ENCODE measurements around the gene PPP1R9B. TPM values are rescaled to one million over a fixed set of nuclear protein-coding genes. Genes with fewer than 3 reads are reported as not detected.

The PPP1R9B gene
- total and polyA plus RNA-seq, 2 of the 8 experiments (the other 6 are each of a cell fraction or from before 2014, with no cell fraction given), result 5.2 to 13.1 TPM

DNA sequence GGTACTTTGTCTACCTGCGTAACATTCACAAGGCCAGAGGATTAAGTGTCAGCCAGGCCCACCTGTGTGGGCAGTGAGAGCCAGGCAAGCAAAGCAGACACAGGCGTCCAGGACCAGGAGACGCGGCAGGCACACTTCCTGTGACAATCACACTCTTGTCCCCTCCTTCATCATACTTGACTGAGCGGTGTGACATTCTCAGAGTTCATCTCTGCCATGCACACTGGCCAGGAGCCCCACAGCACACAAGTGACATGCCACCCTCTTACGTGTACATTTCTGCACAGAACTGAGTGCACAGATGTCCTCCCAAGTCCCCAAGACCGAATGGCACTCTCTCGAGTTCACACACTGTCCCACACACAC is 8.7 kb downstream of the PPP1R9B start:
- ChIA-PET CTCF (ENCODE audit: partially characterized antibody) (interaction anchor here (0.8 to 21.6 kb wide), 7 partner anchors 6 to 155 kb away, joined by 3 to 299 read pairs (median 27); partner anchors contain the start of genes PPP1R9B and SAMD14), POLR2A (ENCODE audit: partially characterized antibody) (interaction anchor here (1.2 kb wide), 1 partner anchor 10 kb away, joined by 3 read pairs; no protein-coding TSS in a partner anchor)
- Histone ChIP-seq H2AFZ (ENCODE audit: low read length) (no peak overlapping the region), H3K56ac (replicated peaks; ENCODE audit: insufficient read length, low read depth, low read length) (no peak overlapping the region), H4K5ac (ENCODE audit: insufficient read length, low read depth, low read length) (no peak overlapping the region), H2BK12ac (ENCODE audit: low read depth, low read length) (no peak overlapping the region), H3K79me1 (ENCODE audit: low read depth, low read length) (peaks cover 2% of the 10 kb centered on the region; the same call in 1 of the 2 replicates), H2AK5ac (ENCODE audit: low read depth, low read length) (no peak overlapping the region), H3K14ac (ENCODE audit: insufficient read length) (no peak overlapping the region), H2BK20ac (ENCODE audit: low read length) (no peak overlapping the region), H4K91ac (replicated peaks; ENCODE audit: insufficient read length, low read length) (no peak overlapping the region), H4K8ac (ENCODE audit: extremely low read depth, insufficient read depth, low read length) (no peak overlapping the region), H3K4me1 (replicated peaks in 1 of 4; ENCODE audit: control insufficient read depth in 3 of 4, insufficient read depth in 4 of 4, low read length in 3 of 4) (peaks cover 0 to 14% (median 2%) of the 10 kb centered on the region in 4 experiments; a peak in 3 of 7 replicates), H3K23me2 (ENCODE audit: low read depth, low read length) (no peaks in the 10 kb centered on the region; the same call in 1 of the 2 replicates), H3K23ac (ENCODE audit: insufficient read length) (no peak overlapping the region), H3K18ac (ENCODE audit: extremely low read depth, low read length) (no peak overlapping the region), H3K27ac (ENCODE audit: low read depth, low read length) (no peak overlapping the region), H2BK15ac (ENCODE audit: low read length) (no peak overlapping the region), H2BK5ac (ENCODE audit: low read depth, low read length) (no peak overlapping the region), H3K36me3 (ENCODE audit: control insufficient read depth in 2 of 4, insufficient read depth in 4 of 4, low read length in 3 of 4) (peaks cover 3 to 19% (median 12%) of the 10 kb centered on the region in 4 experiments; a peak in 5 of 8 replicates), H3K79me2 (ENCODE audit: control insufficient read depth in 1 of 2, insufficient read depth in 2 of 2, low read length in 2 of 2) (no peaks in the 10 kb centered on the region; a peak in 1 of 4 replicates), H3K4me3 (ENCODE audit: extremely low read depth in 1 of 4, insufficient read depth in 2 of 4, low read depth in 3 of 4, low read length in 4 of 4) (no peak overlapping the region), H3K4me2 (ENCODE audit: insufficient read depth in 1 of 2, low read depth in 2 of 2, low read length in 2 of 2) (no peak overlapping the region), H2BK120ac (replicated peaks; ENCODE audit: low read depth, low read length) (no peak overlapping the region), H4K20me1 (replicated peaks in 1 of 2; ENCODE audit: control insufficient read depth in 1 of 2, insufficient read depth in 2 of 2, low read length in 2 of 2) (peaks cover 9 to 10% of the 10 kb centered on the region in 2 experiments), H3K9me3 (ENCODE audit: insufficient read depth in 2 of 2, low read depth in 1 of 2, low read length in 1 of 2) (no peaks in the 10 kb centered on the region), H3K27me3 (replicated peaks in 1 of 4; ENCODE audit: control insufficient read depth in 3 of 4, extremely low read depth in 1 of 4, insufficient read depth in 3 of 4, low read length in 3 of 4) (no peaks in the 10 kb centered on the region), H3K9ac (replicated peaks in 1 of 4; ENCODE audit: extremely low read depth in 1 of 4, low read depth in 3 of 4, low read length in 3 of 4) (no peak overlapping the region), H3K4ac (replicated peaks; ENCODE audit: insufficient read length, low read depth, low read length) (no peak overlapping the region)
- FAIRE-seq (no peak), DNase-seq (ENCODE audit: low read depth in 1 of 2, low spot score in 2 of 2) (no peak)
- 96% methylated on average over 8 of the region's 8 CpGs; no CpG with 5 or more reads in 1 of the 2 experiments for WGBS, 2 experiments (ENCODE audit: extremely low coverage in 1 of 2, insufficient coverage in 1 of 2, insufficient read length in 1 of 2, insufficient replicate concordance in 2 of 2, low coverage in 1 of 2, low lambda C conversion rate in 2 of 2, missing lambda C conversion rate in 1 of 2)
- TF ChIP-seq KDM4A (IDR thresholded peaks at IDR 0.05; ENCODE audit: low read depth, low read length, severe bottlenecking) (no peak), HDAC2 (IDR thresholded peaks at IDR 0.05; ENCODE audit: borderline replicate concordance in 1 of 2, low read depth in 2 of 2, low read length in 2 of 2) (no peak), YY1 (IDR thresholded peaks at IDR 0.05; ENCODE audit: low read depth, low read length) (no peak), BCL11A (IDR thresholded peaks at IDR 0.05; ENCODE audit: low read depth in 2 of 2, low read length in 2 of 2) (no peak), TBP (IDR thresholded peaks at IDR 0.05; ENCODE audit: low read depth, low read length) (no peak), SP4 (IDR thresholded peaks at IDR 0.05; ENCODE audit: low read length) (no peak), POLR2AphosphoS5 (IDR thresholded peaks at IDR 0.05; ENCODE audit: low read depth, low read length) (no peak), SAP30 (IDR thresholded peaks at IDR 0.05; ENCODE audit: insufficient read depth, insufficient replicate concordance, low read length) (no peak), JUN (IDR thresholded peaks at IDR 0.05; ENCODE audit: low read depth, low read length) (no peak)
